K562 (cell line): ENCODE measurements around the gene ZNF787. TPM values are rescaled to one million over a fixed set of nuclear protein-coding genes. Genes with fewer than 3 reads are reported as not detected.
A peak's percentile ranks its signal among the peaks of the same experiment; 100 is the strongest.

Experiments
- ARHGAP35 ChIP-seq: fragments of 450-650 bp; IDR thresholded peaks from 2 replicates; pipeline ENCODE4 v1.6.1; 2018; ENCODE audit not compliant: partially characterized antibody
- HCFC1 ChIP-seq: IDR thresholded peaks from 2 replicates; pipeline ENCODE4 v1.6.1; 2012; ENCODE audit warnings: low read depth, low read length, improper control_type of control experiment
- TAF15 ChIP-seq: fragments of 200-400 bp; formaldehyde crosslinking; IDR thresholded peaks from 2 replicates; pipeline ENCODE4 v1.6.1; 2017; ENCODE audit warnings: mild to moderate bottlenecking, low read depth, low read length, moderate library complexity
- TARDBP ChIP-seq: fragments of 450-650 bp; IDR thresholded peaks from 2 replicates; pipeline ENCODE4 v1.6.1; 2016
- TBP ChIP-seq: optimal IDR thresholded peaks from 2 replicates; pipeline ENCODE3; 2011; ENCODE audit warnings: low read depth, low read length, improper control_type of control experiment
- YY1 ChIP-seq, 3 experiments: IDR thresholded peaks; 2 replicates each; pipeline ENCODE4 v1.6.1; 2011; ENCODE audit warnings: low read length in 2 of 3, mild to moderate bottlenecking in 2 of 3, moderate library complexity in 2 of 3, borderline replicate concordance in 1 of 3, control low read depth in 1 of 3, low read depth in 1 of 3; ENCODE audit not compliant: insufficient read depth in 3 of 3, insufficient replicate concordance in 2 of 3, control insufficient read depth in 1 of 3, insufficient read length in 1 of 3; ENCODE audit errors: extremely low read depth in 1 of 3
- ZBTB7A ChIP-seq: IDR thresholded peaks from 2 replicates; pipeline ENCODE4 v1.6.1; 2011; ENCODE audit warnings: low read depth, mild to moderate bottlenecking, low read length, moderate library complexity, borderline replicate concordance; ENCODE audit not compliant: control insufficient read depth
- ZFP36 ChIP-seq: fragments of 150-350 bp; IDR thresholded peaks from 2 replicates; pipeline ENCODE4 v1.6.1; 2018; ENCODE audit warnings: low read length, low read depth; ENCODE audit not compliant: partially characterized antibody
- ZNF561 ChIP-seq: fragments of 450-650 bp; formaldehyde crosslinking; conservative IDR thresholded peaks from 2 replicates; pipeline ENCODE4 v1.4.0; 2020; ENCODE audit warnings: mild to moderate bottlenecking, moderate library complexity
- polyA plus RNA-seq, 8 experiments: library from polyadenylated mRNA; depleted of rRNA in 4 of 8; stranded (reverse) in 5 of 8; unstranded in 3 of 8; fragments of >200 nt; fragmentation: Nextera tagmentation in 2 of 8; fragmentation: Illumina TruSeq in 1 of 8; extraction: Ambion mirVana in 2 of 8; extraction: Trizol in 1 of 8; gene quantifications; 2 replicates each; pipeline versions ENCODE4 v1.2.1 to v1.2.3, GENCODE V29; 2011 to 2014; ENCODE audit warnings: inconsistent platforms in 1 of 8, missing spikeins in 1 of 8
- total RNA-seq, 7 experiments: library from RNA; depleted of rRNA in 6 of 7; stranded (reverse); fragments of >200 nt in 6 of 7; fragmentation: Illumina TruSeq in 2 of 7; extraction: Trizol in 2 of 7; gene quantifications; 2 replicates each; pipeline versions ENCODE4 v1.2.1 to v1.2.3, GENCODE V29; 2011 to 2021; ENCODE audit warnings: low replicate concordance in 1 of 7
- TF ChIP-seq, protein P1 (sequence below): fragments of 450-650 bp; IDR thresholded peaks from 2 replicates; pipeline ENCODE4 v1.6.1; 2017; ENCODE audit warnings: antibody characterized with exemption, mild to moderate bottlenecking
- TF ChIP-seq, protein P2 (sequence below), 2 experiments: fragments of 450-650 bp in 1 of 2; IDR thresholded peaks; 2 replicates each; pipeline ENCODE4 v1.6.1; 2011 to 2017; ENCODE audit warnings: low read depth in 2 of 2, antibody characterized with exemption in 1 of 2, borderline replicate concordance in 1 of 2, low read length in 1 of 2, mild to moderate bottlenecking in 1 of 2, mixed read lengths in 1 of 2; ENCODE audit not compliant: control insufficient read depth in 1 of 2
- TF ChIP-seq, protein P3 (sequence below), 2 experiments: fragments of 450-650 bp in 1 of 2; sonication (generic) in 1 of 2; formaldehyde crosslinking in 1 of 2; IDR thresholded peaks in 1 of 2; conservative IDR thresholded peaks in 1 of 2; 2 replicates each; pipeline versions ENCODE4 v1.6.1 to v1.8.1; 2016 to 2023; ENCODE audit warnings: mild to moderate bottlenecking in 2 of 2, moderate library complexity in 2 of 2, inconsistent platforms in 1 of 2, missing genetic modification reagents in 1 of 2
- TF ChIP-seq, protein P4 (sequence below): fragments of 250-450 bp; sonication (Bioruptor Pico); IDR thresholded peaks from 2 replicates; pipeline ENCODE4 v1.4.0; 2020; ENCODE audit warnings: mild to moderate bottlenecking

ZNF787 gene
- total and polyA plus RNA-seq, 9 of the 15 experiments (the other 6 are each of a cell fraction or from before 2014, with no cell fraction given): 0.45 to 77.6 (median 7.3) TPM

DNA sequence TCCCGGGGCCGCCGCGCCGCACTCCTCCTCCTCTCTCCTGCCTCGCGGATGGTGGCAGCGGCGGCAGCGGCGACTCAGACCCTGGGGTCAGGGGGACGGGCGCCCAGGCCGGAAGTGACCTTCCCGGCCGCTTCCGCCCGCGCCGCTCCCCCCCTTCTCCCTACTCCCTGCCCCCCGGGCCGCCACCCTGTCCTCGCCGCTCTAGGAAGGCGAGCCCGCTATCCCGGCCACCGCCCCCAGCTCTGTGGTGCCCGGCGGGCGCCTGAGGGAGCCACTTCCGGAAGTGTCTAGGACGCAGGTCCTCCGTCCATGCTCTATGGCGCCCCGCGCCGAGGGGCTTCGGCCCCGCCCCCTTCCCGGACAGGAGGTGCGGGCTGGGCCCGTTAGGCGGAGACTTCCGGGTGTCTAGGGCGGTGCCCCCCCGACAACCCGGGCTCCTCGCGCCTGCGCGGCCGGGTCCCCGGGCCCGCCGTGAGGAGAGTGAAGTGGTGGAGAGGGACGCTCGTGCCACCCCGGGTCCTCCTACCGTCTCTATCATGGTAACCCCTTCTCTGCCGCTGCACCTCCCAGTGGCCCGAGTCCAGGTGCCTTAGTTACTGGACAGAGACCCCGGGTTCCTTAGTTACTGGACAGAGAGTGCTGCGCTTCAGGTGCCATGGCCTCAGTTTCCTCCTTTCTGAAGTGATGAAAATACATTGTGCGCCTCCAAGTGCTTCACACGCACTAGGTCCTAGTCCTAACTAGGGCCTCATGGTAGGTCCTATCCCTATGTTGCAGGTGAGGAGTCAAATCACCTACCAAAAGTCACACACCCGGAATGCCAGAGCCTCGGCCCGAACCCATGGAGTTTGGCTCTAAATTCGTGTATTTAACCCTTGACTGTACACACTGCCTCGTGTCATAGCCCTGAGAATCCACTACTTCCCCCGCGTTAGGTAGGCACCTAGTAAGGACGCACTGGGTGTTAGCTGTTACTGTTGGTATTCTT is at the start of gene ZNF787 (continued):
- TF ChIP-seq, protein P1, sequence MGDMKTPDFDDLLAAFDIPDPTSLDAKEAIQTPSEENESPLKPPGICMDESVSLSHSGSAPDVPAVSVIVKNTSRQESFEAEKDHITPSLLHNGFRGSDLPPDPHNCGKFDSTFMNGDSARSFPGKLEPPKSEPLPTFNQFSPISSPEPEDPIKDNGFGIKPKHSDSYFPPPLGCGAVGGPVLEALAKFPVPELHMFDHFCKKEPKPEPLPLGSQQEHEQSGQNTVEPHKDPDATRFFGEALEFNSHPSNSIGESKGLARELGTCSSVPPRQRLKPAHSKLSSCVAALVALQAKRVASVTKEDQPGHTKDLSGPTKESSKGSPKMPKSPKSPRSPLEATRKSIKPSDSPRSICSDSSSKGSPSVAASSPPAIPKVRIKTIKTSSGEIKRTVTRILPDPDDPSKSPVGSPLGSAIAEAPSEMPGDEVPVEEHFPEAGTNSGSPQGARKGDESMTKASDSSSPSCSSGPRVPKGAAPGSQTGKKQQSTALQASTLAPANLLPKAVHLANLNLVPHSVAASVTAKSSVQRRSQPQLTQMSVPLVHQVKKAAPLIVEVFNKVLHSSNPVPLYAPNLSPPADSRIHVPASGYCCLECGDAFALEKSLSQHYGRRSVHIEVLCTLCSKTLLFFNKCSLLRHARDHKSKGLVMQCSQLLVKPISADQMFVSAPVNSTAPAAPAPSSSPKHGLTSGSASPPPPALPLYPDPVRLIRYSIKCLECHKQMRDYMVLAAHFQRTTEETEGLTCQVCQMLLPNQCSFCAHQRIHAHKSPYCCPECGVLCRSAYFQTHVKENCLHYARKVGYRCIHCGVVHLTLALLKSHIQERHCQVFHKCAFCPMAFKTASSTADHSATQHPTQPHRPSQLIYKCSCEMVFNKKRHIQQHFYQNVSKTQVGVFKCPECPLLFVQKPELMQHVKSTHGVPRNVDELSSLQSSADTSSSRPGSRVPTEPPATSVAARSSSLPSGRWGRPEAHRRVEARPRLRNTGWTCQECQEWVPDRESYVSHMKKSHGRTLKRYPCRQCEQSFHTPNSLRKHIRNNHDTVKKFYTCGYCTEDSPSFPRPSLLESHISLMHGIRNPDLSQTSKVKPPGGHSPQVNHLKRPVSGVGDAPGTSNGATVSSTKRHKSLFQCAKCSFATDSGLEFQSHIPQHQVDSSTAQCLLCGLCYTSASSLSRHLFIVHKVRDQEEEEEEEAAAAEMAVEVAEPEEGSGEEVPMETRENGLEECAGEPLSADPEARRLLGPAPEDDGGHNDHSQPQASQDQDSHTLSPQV: peak; percentile 65; the same call in 1 of the 2 replicates
- TF ChIP-seq TARDBP: 0 out of 2 replicates have a peak, but pooled peaks have one; percentile 47
- TF ChIP-seq, protein P2, sequence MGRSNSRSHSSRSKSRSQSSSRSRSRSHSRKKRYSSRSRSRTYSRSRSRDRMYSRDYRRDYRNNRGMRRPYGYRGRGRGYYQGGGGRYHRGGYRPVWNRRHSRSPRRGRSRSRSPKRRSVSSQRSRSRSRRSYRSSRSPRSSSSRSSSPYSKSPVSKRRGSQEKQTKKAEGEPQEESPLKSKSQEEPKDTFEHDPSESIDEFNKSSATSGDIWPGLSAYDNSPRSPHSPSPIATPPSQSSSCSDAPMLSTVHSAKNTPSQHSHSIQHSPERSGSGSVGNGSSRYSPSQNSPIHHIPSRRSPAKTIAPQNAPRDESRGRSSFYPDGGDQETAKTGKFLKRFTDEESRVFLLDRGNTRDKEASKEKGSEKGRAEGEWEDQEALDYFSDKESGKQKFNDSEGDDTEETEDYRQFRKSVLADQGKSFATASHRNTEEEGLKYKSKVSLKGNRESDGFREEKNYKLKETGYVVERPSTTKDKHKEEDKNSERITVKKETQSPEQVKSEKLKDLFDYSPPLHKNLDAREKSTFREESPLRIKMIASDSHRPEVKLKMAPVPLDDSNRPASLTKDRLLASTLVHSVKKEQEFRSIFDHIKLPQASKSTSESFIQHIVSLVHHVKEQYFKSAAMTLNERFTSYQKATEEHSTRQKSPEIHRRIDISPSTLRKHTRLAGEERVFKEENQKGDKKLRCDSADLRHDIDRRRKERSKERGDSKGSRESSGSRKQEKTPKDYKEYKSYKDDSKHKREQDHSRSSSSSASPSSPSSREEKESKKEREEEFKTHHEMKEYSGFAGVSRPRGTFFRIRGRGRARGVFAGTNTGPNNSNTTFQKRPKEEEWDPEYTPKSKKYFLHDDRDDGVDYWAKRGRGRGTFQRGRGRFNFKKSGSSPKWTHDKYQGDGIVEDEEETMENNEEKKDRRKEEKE (IDR thresholded peaks at IDR 0.05; ENCODE audit: borderline replicate concordance in 1 of 2, control insufficient read depth in 1 of 2, low read depth in 2 of 2, low read length in 1 of 2): 0 out of 4 replicates have a peak, but pooled peaks of 1 of the 2 experiments have one; percentile 36
- TF ChIP-seq ZFP36: peak; percentile 13
- no peak for TF ChIP-seq ZNF561
- no peak for TF ChIP-seq TAF15
- TF ChIP-seq ZBTB7A: peak; percentile 92
- TF ChIP-seq, protein P3, sequence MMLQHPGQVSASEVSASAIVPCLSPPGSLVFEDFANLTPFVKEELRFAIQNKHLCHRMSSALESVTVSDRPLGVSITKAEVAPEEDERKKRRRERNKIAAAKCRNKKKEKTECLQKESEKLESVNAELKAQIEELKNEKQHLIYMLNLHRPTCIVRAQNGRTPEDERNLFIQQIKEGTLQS (IDR thresholded peaks at IDR 0.05): no peak
- TF ChIP-seq, protein P3 (CRISPR knock-in tag; conservative IDR thresholded peaks at IDR 0.05): no peak; the same call in 1 of the 2 replicates
- peak in 2 of 3 experiments; percentile 35 to 72 for TF ChIP-seq YY1 (IDR thresholded peaks at IDR 0.05; ENCODE audit: borderline replicate concordance in 1 of 3, control insufficient read depth in 1 of 3, extremely low read depth in 1 of 3, insufficient read depth in 3 of 3, insufficient read length in 1 of 3, insufficient replicate concordance in 2 of 3, low read depth in 1 of 3, low read length in 2 of 3)
- TF ChIP-seq HCFC1: peak; percentile 81
- TF ChIP-seq, protein P4, sequence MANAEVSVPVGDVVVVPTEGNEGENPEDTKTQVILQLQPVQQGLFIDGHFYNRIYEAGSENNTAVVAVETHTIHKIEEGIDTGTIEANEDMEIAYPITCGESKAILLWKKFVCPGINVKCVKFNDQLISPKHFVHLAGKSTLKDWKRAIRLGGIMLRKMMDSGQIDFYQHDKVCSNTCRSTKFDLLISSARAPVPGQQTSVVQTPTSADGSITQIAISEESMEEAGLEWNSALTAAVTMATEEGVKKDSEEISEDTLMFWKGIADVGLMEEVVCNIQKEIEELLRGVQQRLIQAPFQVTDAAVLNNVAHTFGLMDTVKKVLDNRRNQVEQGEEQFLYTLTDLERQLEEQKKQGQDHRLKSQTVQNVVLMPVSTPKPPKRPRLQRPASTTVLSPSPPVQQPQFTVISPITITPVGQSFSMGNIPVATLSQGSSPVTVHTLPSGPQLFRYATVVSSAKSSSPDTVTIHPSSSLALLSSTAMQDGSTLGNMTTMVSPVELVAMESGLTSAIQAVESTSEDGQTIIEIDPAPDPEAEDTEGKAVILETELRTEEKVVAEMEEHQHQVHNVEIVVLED (CRISPR knock-in tag): no peak
- TF ChIP-seq ARHGAP35: no peak
- peak; percentile 44 for TF ChIP-seq TBP
